Type B pancreatic cell (in vitro differentiated cells): ENCODE results near the gene RNF224. TPM values are rescaled to one million over a fixed set of nuclear protein-coding genes. Genes with fewer than 3 reads are reported as not detected.
A peak's percentile ranks its signal among the peaks of the same experiment; 100 is the strongest.

Experiments
- DNase-seq: peaks from one replicate; pipeline ENCODE4 v3.0.0; 2021; ENCODE audit warnings: mixed read lengths; ENCODE audit not compliant: unreplicated experiment; ENCODE audit errors: extremely low spot score
- H3K27ac Mint-ChIP-seq: 2 replicates; pipeline ENCODE4 v1.8.0; 2021; ENCODE audit warnings: mild to moderate bottlenecking, mixed read lengths
- H3K27me3 Mint-ChIP-seq: 2 replicates; pipeline ENCODE4 v1.8.0; 2021; ENCODE audit warnings: mixed read lengths
- H3K36me3 Mint-ChIP-seq: 2 replicates; pipeline ENCODE4 v1.8.0; 2021; ENCODE audit warnings: mixed read lengths
- H3K4me1 Mint-ChIP-seq: one replicate; pipeline ENCODE4 v1.8.0; 2021; ENCODE audit warnings: mixed read lengths; ENCODE audit not compliant: unreplicated experiment
- H3K4me3 Mint-ChIP-seq: 2 replicates; pipeline ENCODE4 v1.8.0; 2021; ENCODE audit warnings: mild to moderate bottlenecking, mixed read lengths
- H3K9me3 Mint-ChIP-seq: 2 replicates; pipeline ENCODE4 v1.8.0; 2021; ENCODE audit warnings: mixed read lengths
- CTCF ChIP-seq: fragments of 200-600 bp; sonication (generic); conservative IDR thresholded peaks from 2 replicates; pipeline ENCODE4 v1.5.0; 2021; ENCODE audit warnings: antibody characterized with exemption, mild to moderate bottlenecking
- long read RNA-seq: library from polyadenylated mRNA; unstranded; transcript quantifications from one replicate; pipeline ENCODE4 v2.0.0, GENCODE V29; 2020
- total RNA-seq: library from RNA; stranded (reverse); gene quantifications from 2 replicates; pipeline ENCODE4 v1.2.1, GENCODE V29; 2021; ENCODE audit warnings: low replicate concordance

Gene RNF224
- 0.36 and 0.48 TPM in 2 replicates for total RNA-seq
- long read RNA-seq = 0 reads

DNA sequence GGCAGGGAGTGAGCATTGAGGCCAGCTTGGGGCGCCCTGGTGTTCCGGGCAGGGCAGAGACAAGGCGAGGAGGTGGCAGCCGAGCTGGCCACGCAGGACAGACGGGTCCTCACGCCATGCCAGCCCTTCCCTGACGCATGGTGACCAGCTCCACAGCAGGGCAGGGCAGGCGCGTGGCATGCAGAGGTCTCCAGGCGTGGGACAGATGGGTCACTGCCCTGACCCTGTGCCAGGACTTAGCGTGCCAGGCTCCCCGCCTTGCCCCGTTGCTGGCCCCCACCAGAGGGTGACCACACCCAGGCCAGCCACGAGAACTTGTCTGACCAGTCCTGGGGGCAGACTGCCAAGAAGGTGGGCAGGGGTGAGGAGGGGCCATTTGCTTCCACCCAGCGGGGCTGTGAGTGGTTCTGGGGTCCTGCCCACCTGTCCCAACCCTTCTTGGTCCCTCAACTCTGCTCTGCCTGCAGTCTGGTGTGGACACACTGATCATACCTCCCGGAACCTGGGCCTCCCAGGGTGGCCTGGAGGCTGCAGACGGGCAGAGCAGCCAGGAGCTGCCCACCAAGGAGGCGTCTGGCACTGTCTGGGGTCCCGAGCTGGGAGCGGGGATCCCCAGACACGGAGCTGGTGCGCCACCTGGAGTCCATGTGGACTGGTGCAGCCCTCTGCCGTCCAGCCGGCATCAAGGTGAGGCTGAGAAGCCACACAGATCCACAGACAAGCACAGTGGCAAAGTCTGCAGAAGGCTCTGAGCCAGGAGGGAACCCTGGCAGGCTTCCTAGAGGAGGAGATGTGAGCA, at the start of gene RNF224:
RNF224 (plus strand) TSS at position 449 of the 799 bp plus-strand sequence. CDS start 834 bp downstream, outside the sequence.
- H3K27ac Mint-ChIP-seq = peak within 1 kb of the TSS; percentile 91
- H3K27me3 Mint-ChIP-seq = peaks cover 3% of the 10 kb centered on the region
- DNase-seq = peak; percentile 87
- TF ChIP-seq CTCF = peak; percentile 92
- H3K4me3 Mint-ChIP-seq = peak within 1 kb of the TSS; percentile 75
- H3K4me1 Mint-ChIP-seq = peaks cover 5% of the 10 kb centered on the region
- H3K36me3 Mint-ChIP-seq = no peaks in the 10 kb centered on the region
- H3K9me3 Mint-ChIP-seq = no peaks in the 10 kb centered on the region

- Mint-ChIP-seq H3K27ac (no peak overlapping the region), H3K4me1 (no peaks in the 10 kb centered on the region), H3K27me3 (peaks cover 8% of the 10 kb centered on the region), H3K36me3 (no peaks in the 10 kb centered on the region), H3K9me3 (no peaks in the 10 kb centered on the region), H3K4me3 (no peak overlapping the region)
- TF ChIP-seq CTCF = no peak
- DNase-seq = no peak
These were observed 48.9 kb upstream of the RNF224 start for GRCh38 chr9:137178201-137178938.

GRCh38 chr9:137178939-137179630, 48.2 kb upstream of the RNF224 start:
- H3K4me3 Mint-ChIP-seq = no peak overlapping the region
- H3K36me3 Mint-ChIP-seq = no peaks in the 10 kb centered on the region
- DNase-seq = no peak
- no peaks in the 10 kb centered on the region for H3K4me1 Mint-ChIP-seq
- TF ChIP-seq CTCF = no peak
- H3K27ac Mint-ChIP-seq = no peak overlapping the region
- H3K9me3 Mint-ChIP-seq = no peaks in the 10 kb centered on the region
- peaks cover 5% of the 10 kb centered on the region for H3K27me3 Mint-ChIP-seq

DNA sequence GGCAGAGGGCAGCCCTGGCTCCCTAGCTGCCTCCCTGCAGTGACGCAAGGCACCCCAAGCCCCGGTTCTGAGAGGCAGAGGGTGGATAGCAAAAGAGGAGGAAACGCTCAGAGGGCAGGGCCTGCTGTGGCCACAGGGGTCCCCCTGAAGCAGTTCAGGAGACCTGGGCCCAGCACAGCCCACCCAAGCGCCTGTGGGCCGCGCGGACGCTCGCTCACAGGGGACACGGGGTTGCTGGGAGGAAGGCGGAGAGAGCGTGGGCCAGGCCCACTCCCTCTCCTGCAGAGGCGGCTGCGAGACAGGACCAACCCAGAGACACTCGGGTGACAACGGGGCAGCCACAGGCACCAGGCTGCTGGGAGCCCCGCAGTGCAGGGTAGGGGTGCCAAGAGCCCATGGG, 47.5 kb upstream of the RNF224 start:
- no peak for TF ChIP-seq CTCF
- no peak for DNase-seq
- Mint-ChIP-seq H3K27me3 (peaks cover 5% of the 10 kb centered on the region), H3K36me3 (no peaks in the 10 kb centered on the region), H3K9me3 (no peaks in the 10 kb centered on the region), H3K4me3 (no peak overlapping the region), H3K27ac (no peak overlapping the region), H3K4me1 (no peaks in the 10 kb centered on the region)

GRCh38 chr9:137180491-137180890, 46.8 kb upstream of the RNF224 start:
- TF ChIP-seq CTCF = no peak
- H3K36me3 Mint-ChIP-seq = no peaks in the 10 kb centered on the region
- DNase-seq = no peak
- no peaks in the 10 kb centered on the region for H3K9me3 Mint-ChIP-seq
- H3K27ac Mint-ChIP-seq = no peak overlapping the region
- H3K27me3 Mint-ChIP-seq = peaks cover 5% of the 10 kb centered on the region
- no peaks in the 10 kb centered on the region for H3K4me1 Mint-ChIP-seq
- H3K4me3 Mint-ChIP-seq = no peak overlapping the region
